Effector memory CD8-positive, alpha-beta T cell (primary cell): Measurements from ENCODE around the gene ALDH9A1.
"Not testable (repeated sequence)": the region's sequence is repeated elsewhere in the genome, so short reads cannot be mapped to it uniquely, and the experiment has no call there.

Experiments
- ATAC-seq: fragments of 150-1000 bp; cut with Tn5 transposase; replicated peaks from 2 replicates; pipeline ENCODE4 v1.10.0; 2021; ENCODE audit warnings: mild to moderate bottlenecking, moderate library complexity
- DNase-seq, 3 experiments: peaks; one replicate each; pipeline ENCODE4 v3.0.0; 2021
- H3K27ac Mint-ChIP-seq, 2 donors: one replicate each; pipeline ENCODE4 v1.8.0; 2022; ENCODE audit warnings: mild to moderate bottlenecking in 2 of 2, mixed read lengths in 2 of 2, moderate library complexity in 2 of 2
- H3K27me3 Mint-ChIP-seq, 2 donors: one replicate each; pipeline ENCODE4 v1.8.0; 2022; ENCODE audit warnings: mixed read lengths in 2 of 2
- H3K36me3 Mint-ChIP-seq: one replicate; pipeline ENCODE4 v1.8.0; 2022; ENCODE audit warnings: mild to moderate bottlenecking, moderate library complexity, mixed read lengths; ENCODE audit not compliant: insufficient read depth
- H3K4me1 Mint-ChIP-seq, 2 donors: one replicate each; pipeline ENCODE4 v1.8.0; 2022; ENCODE audit warnings: low read depth in 2 of 2, mixed read lengths in 2 of 2
- H3K4me3 Mint-ChIP-seq, 2 donors: one replicate each; pipeline ENCODE4 v1.8.0; 2022; ENCODE audit warnings: mild to moderate bottlenecking in 2 of 2, mixed read lengths in 2 of 2, moderate library complexity in 2 of 2
- H3K9me3 Mint-ChIP-seq, 2 donors: one replicate each; pipeline ENCODE4 v1.8.0; 2022; ENCODE audit warnings: mixed read lengths in 2 of 2
- total RNA-seq, 9 experiments: gene quantifications; one replicate each; lab custom pipeline; 2026; lab: John Stamatoyannopoulos, UW

The ALDH9A1 gene
- total RNA-seq: 38.4 to 58.7 (median 47.2) reads per million in 9 experiments

- ATAC-seq (peak; percentile 90), DNase-seq (peak; percentile 74 to 83 (median 78))
- Mint-ChIP-seq H3K27ac (peak within 1 kb of the TSS; percentile 96 to 99), H3K9me3 (no peaks in the 10 kb centered on the region), H3K4me1 (peaks cover 23 to 24% of the 10 kb centered on the region in 2 donors), H3K27me3 (no peaks in the 10 kb centered on the region), H3K4me3 (peak within 1 kb of the TSS; percentile 95 to 99), H3K36me3 (peaks cover 14% of the 10 kb centered on the region)
Observed at GRCh38 chr1:165697881-165698760, at the start of gene ALDH9A1. ALDH9A1 (minus strand) TSS chr1:165698562; CDS start chr1:165698558, 4 bp downstream.

- peak overlapping the region in 1 of 2 donors; percentile 3 for H3K27ac Mint-ChIP-seq
- no peaks in the 10 kb centered on the region for H3K9me3 Mint-ChIP-seq
- no peak for ATAC-seq
- H3K27me3 Mint-ChIP-seq: no peaks in the 10 kb centered on the region
- no peak for DNase-seq
- H3K36me3 Mint-ChIP-seq: peaks cover 86% of the 10 kb centered on the region
- H3K4me1 Mint-ChIP-seq: peaks cover 4 to 17% of the 10 kb centered on the region in 2 donors
- no peak overlapping the region for H3K4me3 Mint-ChIP-seq
Observed at GRCh38 chr1:165747632-165748447, 49.5 kb upstream of the ALDH9A1 start.

- DNase-seq, H3K27me3 Mint-ChIP-seq, H3K9me3 Mint-ChIP-seq, H3K27ac Mint-ChIP-seq, H3K4me3 Mint-ChIP-seq, ATAC-seq: not testable (repeated sequence)
- Mint-ChIP-seq H3K4me1 (peaks cover 4 to 17% of the 10 kb centered on the region in 2 donors), H3K36me3 (peaks cover 86% of the 10 kb centered on the region)
Observed at GRCh38 chr1:165744913-165745312, 46.6 kb upstream of the ALDH9A1 start.

- peaks cover 2 to 13% of the 10 kb centered on the region in 2 donors for H3K4me1 Mint-ChIP-seq
- H3K27ac Mint-ChIP-seq: no peak overlapping the region
- no peaks in the 10 kb centered on the region for H3K27me3 Mint-ChIP-seq
- H3K9me3 Mint-ChIP-seq: no peaks in the 10 kb centered on the region
- DNase-seq (no peak), ATAC-seq (no peak)
- H3K36me3 Mint-ChIP-seq: peaks cover 82% of the 10 kb centered on the region
- no peak overlapping the region for H3K4me3 Mint-ChIP-seq
Observed at GRCh38 chr1:165742194-165742593, 43.8 kb upstream of the ALDH9A1 start.

GRCh38 chr1:165738794-165739193 lies 40.4 kb upstream of the ALDH9A1 start:
- ATAC-seq: no peak

GRCh38 chr1:165737196-165737595 lies 38.8 kb upstream of the ALDH9A1 start:
- peaks cover 66% of the 10 kb centered on the region for H3K36me3 Mint-ChIP-seq
- DNase-seq: no peak
- no peak for ATAC-seq
- H3K27me3 Mint-ChIP-seq: no peaks in the 10 kb centered on the region
- H3K9me3 Mint-ChIP-seq: no peaks in the 10 kb centered on the region
- H3K4me3 Mint-ChIP-seq: no peak overlapping the region
- no peak overlapping the region for H3K27ac Mint-ChIP-seq
- H3K4me1 Mint-ChIP-seq: peaks cover 4 to 10% of the 10 kb centered on the region in 2 donors

More at GRCh38 chr1:165738794-165739193, 40.4 kb upstream of the ALDH9A1 start:
- Mint-ChIP-seq H3K4me3 (no peak overlapping the region), H3K9me3 (no peaks in the 10 kb centered on the region), H3K27ac (peak overlapping the region in 1 of 2 donors; percentile 48), H3K27me3 (no peaks in the 10 kb centered on the region), H3K36me3 (peaks cover 79% of the 10 kb centered on the region), H3K4me1 (peaks cover 4 to 10% of the 10 kb centered on the region in 2 donors)
- no peak for DNase-seq

- Mint-ChIP-seq H3K27ac (peak overlapping the region in 1 of 2 donors; percentile 27), H3K9me3 (no peaks in the 10 kb centered on the region), H3K36me3 (peaks cover 51% of the 10 kb centered on the region), H3K27me3 (no peaks in the 10 kb centered on the region), H3K4me3 (no peak overlapping the region), H3K4me1 (peaks cover 4 to 10% of the 10 kb centered on the region in 2 donors)
- no peak for ATAC-seq
- DNase-seq: no peak
Observed at GRCh38 chr1:165734906-165735305, 36.5 kb upstream of the ALDH9A1 start.

- no peaks in the 10 kb centered on the region for H3K4me1 Mint-ChIP-seq
- no peak overlapping the region for H3K4me3 Mint-ChIP-seq
- H3K27me3 Mint-ChIP-seq: no peaks in the 10 kb centered on the region
- DNase-seq (no peak), ATAC-seq (no peak)
- peak overlapping the region in 1 of 2 donors; percentile 9 for H3K27ac Mint-ChIP-seq
- peaks cover 38% of the 10 kb centered on the region for H3K36me3 Mint-ChIP-seq
- no peaks in the 10 kb centered on the region for H3K9me3 Mint-ChIP-seq
Observed at GRCh38 chr1:165726841-165727240, 28.5 kb upstream of the ALDH9A1 start.

GRCh38 chr1:165726169-165726568 lies 27.8 kb upstream of the ALDH9A1 start:
- Mint-ChIP-seq H3K27me3 (no peaks in the 10 kb centered on the region), H3K4me3 (no peak overlapping the region), H3K9me3 (no peaks in the 10 kb centered on the region), H3K4me1 (no peaks in the 10 kb centered on the region), H3K36me3 (peaks cover 38% of the 10 kb centered on the region), H3K27ac (peak overlapping the region in 1 of 2 donors; percentile 17)
- no peak for DNase-seq
- no peak for ATAC-seq

GRCh38 chr1:165717918-165718515 lies 19.7 kb upstream of the ALDH9A1 start:
- H3K9me3 Mint-ChIP-seq: no peaks in the 10 kb centered on the region
- H3K27ac Mint-ChIP-seq: no peak overlapping the region
- no peaks in the 10 kb centered on the region for H3K27me3 Mint-ChIP-seq
- peak; percentile 35 for ATAC-seq
- no peak overlapping the region for H3K4me3 Mint-ChIP-seq
- H3K4me1 Mint-ChIP-seq: no peaks in the 10 kb centered on the region
- no peaks in the 10 kb centered on the region for H3K36me3 Mint-ChIP-seq
- DNase-seq: peak in 2 of 3 experiments; percentile 11 to 24

GRCh38 chr1:165716265-165717051 lies 18.1 kb upstream of the ALDH9A1 start:
- H3K9me3 Mint-ChIP-seq, H3K27me3 Mint-ChIP-seq, DNase-seq, H3K4me3 Mint-ChIP-seq, H3K36me3 Mint-ChIP-seq, ATAC-seq, H3K4me1 Mint-ChIP-seq: not testable (repeated sequence)
- H3K27ac Mint-ChIP-seq: peak overlapping the region in 1 of 2 donors; percentile 74

GRCh38 chr1:165712764-165713163 lies 14.4 kb upstream of the ALDH9A1 start:
- no peak for ATAC-seq
- Mint-ChIP-seq H3K4me3 (no peak overlapping the region), H3K4me1 (no peaks in the 10 kb centered on the region)

More at GRCh38 chr1:165712764-165713163, 14.4 kb upstream of the ALDH9A1 start:
- no peak for DNase-seq
- Mint-ChIP-seq H3K9me3 (no peaks in the 10 kb centered on the region), H3K36me3 (no peaks in the 10 kb centered on the region), H3K27me3 (peaks cover 8 to 29% of the 10 kb centered on the region in 2 donors), H3K27ac (no peak overlapping the region)
